ENCODE data around the gene MTFR1L. TPM values are rescaled to one million over a fixed set of nuclear protein-coding genes. Genes with fewer than 3 reads are reported as not detected.

Gene MTFR1L
- total RNA-seq, 2 experiments from 2014 or later = 35.3 to 43.4 TPM

DNA sequence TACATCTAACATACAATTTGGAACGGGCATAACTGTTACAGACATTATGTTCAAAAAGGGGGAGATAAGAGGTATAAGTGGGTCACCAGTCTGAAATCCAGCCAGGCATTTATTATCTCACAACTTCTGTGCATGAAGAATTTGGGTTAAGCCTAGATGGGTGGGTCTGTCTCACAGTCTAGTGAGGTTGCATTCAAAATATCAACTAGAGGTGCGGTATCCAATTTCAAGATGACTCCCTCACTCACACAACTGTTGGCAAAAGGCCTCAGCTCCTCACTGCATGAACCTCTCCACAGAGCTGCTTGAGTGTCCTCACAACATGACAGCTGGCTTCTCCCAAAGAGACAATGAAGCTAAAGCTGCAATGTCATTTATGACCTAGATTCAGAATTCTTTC, 34.8 kb downstream of the MTFR1L start:
- no peak overlapping the region for H2AFZ ChIP-seq (ENCODE audit: low read length)

DNA sequence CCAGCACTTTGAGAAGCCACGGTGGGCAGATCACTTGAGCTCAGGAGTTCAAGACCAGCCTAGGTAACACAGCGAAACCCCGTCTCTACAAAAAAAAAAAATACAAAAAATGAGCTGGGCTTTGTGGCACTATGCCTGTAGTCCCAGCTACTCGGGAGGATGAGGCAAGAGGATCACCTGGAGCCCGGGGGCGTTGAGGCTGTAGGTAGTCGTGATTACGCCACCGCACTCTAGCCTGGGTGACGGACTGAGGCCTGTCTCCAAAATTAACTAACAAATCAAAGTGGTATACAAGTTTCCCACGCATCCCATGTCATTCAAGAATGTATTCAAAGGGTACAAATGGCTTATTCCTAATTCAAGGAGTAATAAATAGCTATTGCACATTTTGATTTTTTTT, 37.1 kb downstream of the MTFR1L start:
- Histone ChIP-seq H3K36me3 (ENCODE audit: insufficient read depth, low read length) (peaks cover 7% of the 10 kb centered on the region; the same call in 1 of the 2 replicates), H3K27ac (ENCODE audit: low read depth, low read length, poor library complexity, severe bottlenecking) (no peak overlapping the region), H3K4me2 (ENCODE audit: low read length) (no peak overlapping the region), H4K20me1 (ENCODE audit: insufficient read depth, low read length) (no peaks in the 10 kb centered on the region), H3K4me1 (ENCODE audit: insufficient read depth, low read length, poor library complexity, severe bottlenecking) (peaks cover 16% of the 10 kb centered on the region), H3K9me3 (ENCODE audit: low read length) (no peaks in the 10 kb centered on the region), H2AFZ (ENCODE audit: low read length) (no peak overlapping the region), H3K79me2 (ENCODE audit: insufficient read depth, low read depth, low read length) (peaks cover 45% of the 10 kb centered on the region; the same call in 1 of the 2 replicates), H3K4me3 (ENCODE audit: low read depth, low read length, poor library complexity, severe bottlenecking) (no peak overlapping the region), H3K9me2 (ENCODE audit: insufficient read depth, low read length) (no peaks in the 10 kb centered on the region)
- no peak for TF ChIP-seq EZH2phosphoT487 (IDR thresholded peaks at IDR 0.05; ENCODE audit: borderline replicate concordance, low read depth, low read length)
- TF ChIP-seq, protein P1, sequence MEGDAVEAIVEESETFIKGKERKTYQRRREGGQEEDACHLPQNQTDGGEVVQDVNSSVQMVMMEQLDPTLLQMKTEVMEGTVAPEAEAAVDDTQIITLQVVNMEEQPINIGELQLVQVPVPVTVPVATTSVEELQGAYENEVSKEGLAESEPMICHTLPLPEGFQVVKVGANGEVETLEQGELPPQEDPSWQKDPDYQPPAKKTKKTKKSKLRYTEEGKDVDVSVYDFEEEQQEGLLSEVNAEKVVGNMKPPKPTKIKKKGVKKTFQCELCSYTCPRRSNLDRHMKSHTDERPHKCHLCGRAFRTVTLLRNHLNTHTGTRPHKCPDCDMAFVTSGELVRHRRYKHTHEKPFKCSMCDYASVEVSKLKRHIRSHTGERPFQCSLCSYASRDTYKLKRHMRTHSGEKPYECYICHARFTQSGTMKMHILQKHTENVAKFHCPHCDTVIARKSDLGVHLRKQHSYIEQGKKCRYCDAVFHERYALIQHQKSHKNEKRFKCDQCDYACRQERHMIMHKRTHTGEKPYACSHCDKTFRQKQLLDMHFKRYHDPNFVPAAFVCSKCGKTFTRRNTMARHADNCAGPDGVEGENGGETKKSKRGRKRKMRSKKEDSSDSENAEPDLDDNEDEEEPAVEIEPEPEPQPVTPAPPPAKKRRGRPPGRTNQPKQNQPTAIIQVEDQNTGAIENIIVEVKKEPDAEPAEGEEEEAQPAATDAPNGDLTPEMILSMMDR (conservative IDR thresholded peaks at IDR 0.05; ENCODE audit: low read length) = no peak
- no peak for DNase-seq (ENCODE audit: low spot score)
- TSS peak; percentile 37 for BruUV-seq (replicated peaks)
- intact Hi-C loops (cut with micrococcal nuclease; ENCODE audit: unreplicated experiment) = no loop called here
- POLR2A ChIA-PET = interaction anchor here (0.6 to 1.8 kb wide), 5 partner anchors 9 to 903 kb away, joined by 3 to 6 read pairs (median 3); no protein-coding TSS in a partner anchor
- CTCF ChIA-PET (ENCODE audit: unreplicated experiment) = interaction anchor here (0.9 kb wide), 1 partner anchor 13 kb away, joined by 5 read pairs; no protein-coding TSS in a partner anchor

More for the DNA sequence above, 34.8 kb downstream of the MTFR1L start:
- ChIA-PET CTCF (ENCODE audit: unreplicated experiment) (no interaction called here), POLR2A (interaction anchor here (1.7 kb wide), 1 partner anchor 30 kb away, joined by 4 read pairs; no protein-coding TSS in a partner anchor)
- Histone ChIP-seq H3K36me3 (ENCODE audit: insufficient read depth, low read length) (peaks cover 16% of the 10 kb centered on the region), H3K79me2 (ENCODE audit: insufficient read depth, low read depth, low read length) (peaks cover 56% of the 10 kb centered on the region), H3K4me3 (ENCODE audit: low read depth, low read length, poor library complexity, severe bottlenecking) (no peak overlapping the region), H3K9me3 (ENCODE audit: low read length) (peaks cover 9% of the 10 kb centered on the region; the same call in 1 of the 2 replicates), H3K9me2 (ENCODE audit: insufficient read depth, low read length) (no peaks in the 10 kb centered on the region), H4K20me1 (ENCODE audit: insufficient read depth, low read length) (no peaks in the 10 kb centered on the region), H3K27ac (ENCODE audit: low read depth, low read length, poor library complexity, severe bottlenecking) (no peak overlapping the region), H3K4me2 (ENCODE audit: low read length) (no peak overlapping the region), H3K4me1 (ENCODE audit: insufficient read depth, low read length, poor library complexity, severe bottlenecking) (peaks cover 12% of the 10 kb centered on the region)
- no peak for TF ChIP-seq EZH2phosphoT487 (IDR thresholded peaks at IDR 0.05; ENCODE audit: borderline replicate concordance, low read depth, low read length)
- TF ChIP-seq, protein P1 (conservative IDR thresholded peaks at IDR 0.05; ENCODE audit: low read length) = no peak
- no peak for DNase-seq (ENCODE audit: low spot score)
- intact Hi-C loops (cut with micrococcal nuclease; ENCODE audit: unreplicated experiment) = no loop called here
- no TSS peak for BruUV-seq (replicated peaks)

DNA sequence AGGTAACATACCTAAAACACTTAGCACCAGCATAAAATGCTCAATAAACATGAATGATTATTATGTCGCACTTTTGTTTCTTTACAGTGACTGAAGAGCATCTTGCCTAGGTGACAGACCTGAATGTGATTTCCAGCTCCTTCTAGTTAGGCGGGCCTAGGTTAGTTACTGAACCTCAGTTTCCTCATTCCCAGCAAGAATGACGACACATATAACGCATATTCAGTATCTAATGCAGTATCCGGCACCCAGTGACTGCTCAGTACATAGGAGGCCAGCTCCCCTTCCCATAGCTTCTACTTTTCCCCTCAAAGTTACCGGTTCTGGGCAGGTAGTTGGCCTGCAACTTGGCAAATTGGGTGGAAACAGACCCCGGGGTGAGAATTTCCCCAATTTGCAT, 38.7 kb downstream of the MTFR1L start:
- ChIA-PET CTCF (ENCODE audit: unreplicated experiment) (no interaction called here), POLR2A (no interaction called here)
- TF ChIP-seq, protein P1 (conservative IDR thresholded peaks at IDR 0.05; ENCODE audit: low read length) = peak; percentile 14; the same call in 1 of the 2 replicates
- TF ChIP-seq EZH2phosphoT487 (IDR thresholded peaks at IDR 0.05; ENCODE audit: borderline replicate concordance, low read depth, low read length) = no peak
- Histone ChIP-seq H3K9me3 (ENCODE audit: low read length) (no peaks in the 10 kb centered on the region), H3K4me2 (ENCODE audit: low read length) (peak overlapping the region; percentile 98), H3K4me1 (ENCODE audit: insufficient read depth, low read length, poor library complexity, severe bottlenecking) (peaks cover 16% of the 10 kb centered on the region), H2AFZ (ENCODE audit: low read length) (peak overlapping the region; percentile 92; the same call in 1 of the 2 replicates), H3K27ac (ENCODE audit: low read depth, low read length, poor library complexity, severe bottlenecking) (peak overlapping the region; percentile 15), H4K20me1 (ENCODE audit: insufficient read depth, low read length) (no peaks in the 10 kb centered on the region), H3K36me3 (ENCODE audit: insufficient read depth, low read length) (peaks cover 3% of the 10 kb centered on the region; the same call in 1 of the 2 replicates), H3K9me2 (ENCODE audit: insufficient read depth, low read length) (no peaks in the 10 kb centered on the region), H3K4me3 (ENCODE audit: low read depth, low read length, poor library complexity, severe bottlenecking) (peak overlapping the region; percentile 77), H3K79me2 (ENCODE audit: insufficient read depth, low read depth, low read length) (peaks cover 42% of the 10 kb centered on the region; the same call in 1 of the 2 replicates)
- DNase-seq (ENCODE audit: low spot score) = peak; percentile 43
- no TSS peak for BruUV-seq (replicated peaks)
- intact Hi-C loops (cut with micrococcal nuclease; ENCODE audit: unreplicated experiment) = no loop called here

Measured in OCI-LY7 (cell line).